Astrocyte (in vitro differentiated cells and primary cell): ENCODE results near the gene UGGT2.

Experiments
- CTCF ChIP-seq: IDR thresholded peaks from 2 replicates; pipeline ENCODE4 v1.5.1; 2011; ENCODE audit warnings: low read depth, mild to moderate bottlenecking, inconsistent platforms, low read length, moderate library complexity; ENCODE audit not compliant: insufficient read depth
- EZH2 ChIP-seq: IDR thresholded peaks from 2 replicates; pipeline ENCODE4 v1.6.1; 2012; ENCODE audit warnings: mild to moderate bottlenecking, low read length, inconsistent platforms; ENCODE audit not compliant: insufficient read depth

GRCh38 chr13:95957331-95957730 is 95.9 kb downstream of the UGGT2 start:
- TF ChIP-seq CTCF = no peak
- no peak for TF ChIP-seq EZH2
